ENCODE results near the gene RHOJ.

DNA sequence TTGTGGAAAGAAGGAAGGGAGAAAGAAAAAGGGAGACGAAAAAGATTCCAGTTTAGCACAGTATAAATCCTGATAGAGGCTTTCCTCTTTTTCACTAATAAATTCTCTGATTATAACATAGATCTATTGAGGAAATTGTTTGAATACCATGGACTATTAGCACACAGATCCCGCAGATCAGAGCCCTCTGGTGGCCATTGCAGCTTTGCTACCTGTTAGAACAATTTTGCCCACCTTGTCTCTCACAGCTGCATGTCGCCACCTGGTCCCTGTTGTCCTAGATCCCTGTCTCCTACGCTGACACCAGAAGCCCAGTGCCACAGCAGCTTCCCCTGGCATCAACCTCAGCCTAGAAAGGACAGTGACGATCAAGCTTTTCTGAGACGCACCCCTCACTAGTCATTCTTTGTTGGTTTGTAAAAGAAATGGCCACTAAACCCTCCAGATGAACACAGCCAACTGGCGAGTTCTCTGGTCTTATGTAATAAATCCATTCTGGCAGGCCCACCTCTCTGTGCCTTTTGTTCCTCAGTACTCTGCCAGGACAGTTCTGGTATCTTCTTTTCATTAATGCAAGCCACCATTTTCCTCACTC lies 104.6 kb downstream of the RHOJ start:
- TF ChIP-seq EZH2 (IDR thresholded peaks at IDR 0.05) (no peak), SP1 (IDR thresholded peaks at IDR 0.05; ENCODE audit: low read depth) (no peak), POLR2A (IDR thresholded peaks at IDR 0.05; ENCODE audit: borderline replicate concordance, extremely low read depth, insufficient read depth, insufficient read length) (no peak), POLR2AphosphoS5 (IDR thresholded peaks at IDR 0.05; ENCODE audit: low read depth, low read length) (no peak), MAX (IDR thresholded peaks at IDR 0.05) (no peak), RAD21 (IDR thresholded peaks at IDR 0.05; ENCODE audit: low read depth) (peak; percentile 54), EZH2phosphoT487 (IDR thresholded peaks at IDR 0.05; ENCODE audit: borderline replicate concordance) (no peak), SIN3A (IDR thresholded peaks at IDR 0.05; ENCODE audit: low read depth) (no peak), EGR1 (IDR thresholded peaks at IDR 0.05; ENCODE audit: low read depth) (no peak)
- TF ChIP-seq, protein P1, sequence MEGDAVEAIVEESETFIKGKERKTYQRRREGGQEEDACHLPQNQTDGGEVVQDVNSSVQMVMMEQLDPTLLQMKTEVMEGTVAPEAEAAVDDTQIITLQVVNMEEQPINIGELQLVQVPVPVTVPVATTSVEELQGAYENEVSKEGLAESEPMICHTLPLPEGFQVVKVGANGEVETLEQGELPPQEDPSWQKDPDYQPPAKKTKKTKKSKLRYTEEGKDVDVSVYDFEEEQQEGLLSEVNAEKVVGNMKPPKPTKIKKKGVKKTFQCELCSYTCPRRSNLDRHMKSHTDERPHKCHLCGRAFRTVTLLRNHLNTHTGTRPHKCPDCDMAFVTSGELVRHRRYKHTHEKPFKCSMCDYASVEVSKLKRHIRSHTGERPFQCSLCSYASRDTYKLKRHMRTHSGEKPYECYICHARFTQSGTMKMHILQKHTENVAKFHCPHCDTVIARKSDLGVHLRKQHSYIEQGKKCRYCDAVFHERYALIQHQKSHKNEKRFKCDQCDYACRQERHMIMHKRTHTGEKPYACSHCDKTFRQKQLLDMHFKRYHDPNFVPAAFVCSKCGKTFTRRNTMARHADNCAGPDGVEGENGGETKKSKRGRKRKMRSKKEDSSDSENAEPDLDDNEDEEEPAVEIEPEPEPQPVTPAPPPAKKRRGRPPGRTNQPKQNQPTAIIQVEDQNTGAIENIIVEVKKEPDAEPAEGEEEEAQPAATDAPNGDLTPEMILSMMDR (IDR thresholded peaks at IDR 0.05 in 2 of 3, conservative IDR thresholded peaks at IDR 0.05 in 1 of 3; ENCODE audit: borderline replicate concordance in 1 of 3, insufficient read depth in 1 of 3, low read depth in 2 of 3, low read length in 2 of 3), result peak; percentile 46 to 81 (median 79); a peak in 5 of 6 replicates
